Measurements from ENCODE around the gene OAF. TPM values are rescaled to one million over a fixed set of nuclear protein-coding genes. Genes with fewer than 3 reads are reported as not detected.

OAF gene
- total RNA-seq, 1 experiment from 2014 or later = 25.0 TPM

DNA sequence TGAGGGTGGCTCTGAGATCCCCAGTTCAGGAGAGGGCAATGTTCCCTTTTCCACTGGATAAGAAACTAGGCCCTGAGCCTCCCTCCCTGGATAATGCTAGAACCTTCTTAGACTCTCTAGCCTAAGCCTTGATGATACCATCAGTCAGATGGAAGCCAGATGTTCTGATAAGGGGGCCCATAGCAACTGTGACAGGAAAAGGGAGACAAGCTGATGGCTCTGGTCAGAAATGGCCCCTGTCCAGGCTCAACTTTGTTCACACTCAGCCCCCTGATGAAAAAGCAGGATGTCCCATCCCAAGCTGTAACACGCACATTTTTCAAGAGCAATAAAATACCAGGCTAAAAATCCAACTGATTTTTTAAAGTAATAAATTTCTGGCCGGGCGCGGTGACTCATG lies 7.2 kb upstream of the OAF start:
- DNase-seq (ENCODE audit: low spot score) = no peak

DNA sequence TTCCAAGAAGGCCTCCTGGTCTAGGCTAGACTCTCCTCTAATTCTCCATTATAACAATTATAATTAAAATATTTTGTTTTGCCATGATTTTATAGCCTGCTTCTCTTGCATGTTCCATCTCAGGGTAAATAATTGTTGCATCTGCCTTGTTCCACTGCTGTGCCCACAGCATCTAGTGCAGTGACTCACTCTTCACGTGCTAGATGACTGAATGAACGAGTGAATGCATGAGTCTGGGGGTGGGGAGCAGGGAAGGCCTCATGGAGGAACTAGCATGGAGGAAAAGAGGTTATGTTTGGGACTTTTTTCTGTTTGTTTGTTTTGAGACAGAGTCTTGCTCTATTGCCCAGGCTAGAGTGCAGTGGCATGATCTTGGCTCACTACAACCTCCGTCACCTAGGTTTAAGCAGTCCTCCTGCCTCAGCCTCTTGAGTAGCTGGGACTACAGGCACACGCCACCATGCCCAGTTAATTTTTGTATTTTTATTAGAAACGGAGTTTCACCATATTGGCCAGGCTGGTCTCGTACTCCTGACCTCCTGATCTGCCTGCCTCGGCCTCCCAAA lies 5.2 kb upstream of the OAF start:
- Histone ChIP-seq H3K4me3 (ENCODE audit: low read depth, low read length, poor library complexity, severe bottlenecking) (no peak overlapping the region), H3K27me3 (replicated peaks; ENCODE audit: insufficient read depth, low read depth, low read length, poor library complexity) (no peaks in the 10 kb centered on the region), H3K36me3 (ENCODE audit: insufficient read depth, low read length, poor library complexity, severe bottlenecking) (no peaks in the 10 kb centered on the region), H3K4me1 (ENCODE audit: insufficient read depth, low read length, poor library complexity, severe bottlenecking) (peaks cover 27% of the 10 kb centered on the region), H3K9me3 (ENCODE audit: low read depth, low read length, poor library complexity, severe bottlenecking) (no peaks in the 10 kb centered on the region), H3K27ac (ENCODE audit: low read depth, low read length, poor library complexity, severe bottlenecking) (no peak overlapping the region)
- TF ChIP-seq, protein P1, sequence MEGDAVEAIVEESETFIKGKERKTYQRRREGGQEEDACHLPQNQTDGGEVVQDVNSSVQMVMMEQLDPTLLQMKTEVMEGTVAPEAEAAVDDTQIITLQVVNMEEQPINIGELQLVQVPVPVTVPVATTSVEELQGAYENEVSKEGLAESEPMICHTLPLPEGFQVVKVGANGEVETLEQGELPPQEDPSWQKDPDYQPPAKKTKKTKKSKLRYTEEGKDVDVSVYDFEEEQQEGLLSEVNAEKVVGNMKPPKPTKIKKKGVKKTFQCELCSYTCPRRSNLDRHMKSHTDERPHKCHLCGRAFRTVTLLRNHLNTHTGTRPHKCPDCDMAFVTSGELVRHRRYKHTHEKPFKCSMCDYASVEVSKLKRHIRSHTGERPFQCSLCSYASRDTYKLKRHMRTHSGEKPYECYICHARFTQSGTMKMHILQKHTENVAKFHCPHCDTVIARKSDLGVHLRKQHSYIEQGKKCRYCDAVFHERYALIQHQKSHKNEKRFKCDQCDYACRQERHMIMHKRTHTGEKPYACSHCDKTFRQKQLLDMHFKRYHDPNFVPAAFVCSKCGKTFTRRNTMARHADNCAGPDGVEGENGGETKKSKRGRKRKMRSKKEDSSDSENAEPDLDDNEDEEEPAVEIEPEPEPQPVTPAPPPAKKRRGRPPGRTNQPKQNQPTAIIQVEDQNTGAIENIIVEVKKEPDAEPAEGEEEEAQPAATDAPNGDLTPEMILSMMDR (conservative IDR thresholded peaks at IDR 0.05; ENCODE audit: low read depth, low read length) = no peak
- no peak for TF ChIP-seq EZH2 (IDR thresholded peaks at IDR 0.05; ENCODE audit: borderline replicate concordance, low read depth, low read length, poor library complexity, severe bottlenecking)
- CTCF ChIA-PET = no interaction called here
- no peak for DNase-seq (ENCODE audit: low spot score)
- no TSS peak for BruUV-seq (replicated peaks)
- intact Hi-C loops (cut with micrococcal nuclease; ENCODE audit: unreplicated experiment) = no loop called here
- POLR2A ChIA-PET (ENCODE audit: low non-redundant PET) = no interaction called here

More for the DNA sequence above, 7.2 kb upstream of the OAF start:
- CTCF ChIA-PET = no interaction called here
- H3K27me3 ChIP-seq (replicated peaks; ENCODE audit: insufficient read depth, low read depth, low read length, poor library complexity) = no peaks in the 10 kb centered on the region
- H3K4me1 ChIP-seq (ENCODE audit: insufficient read depth, low read length, poor library complexity, severe bottlenecking) = peaks cover 13% of the 10 kb centered on the region
- intact Hi-C loops (cut with micrococcal nuclease; ENCODE audit: unreplicated experiment) = no loop called here
- no peak overlapping the region for H3K27ac ChIP-seq (ENCODE audit: low read depth, low read length, poor library complexity, severe bottlenecking)
- no peaks in the 10 kb centered on the region for H3K36me3 ChIP-seq (ENCODE audit: insufficient read depth, low read length, poor library complexity, severe bottlenecking)
- TF ChIP-seq EZH2 (IDR thresholded peaks at IDR 0.05; ENCODE audit: borderline replicate concordance, low read depth, low read length, poor library complexity, severe bottlenecking) = no peak
- TF ChIP-seq, protein P1 (conservative IDR thresholded peaks at IDR 0.05; ENCODE audit: low read depth, low read length) = no peak
- H3K4me3 ChIP-seq (ENCODE audit: low read depth, low read length, poor library complexity, severe bottlenecking) = no peak overlapping the region
- no peaks in the 10 kb centered on the region for H3K9me3 ChIP-seq (ENCODE audit: low read depth, low read length, poor library complexity, severe bottlenecking)
- BruUV-seq (replicated peaks) = no TSS peak
- POLR2A ChIA-PET (ENCODE audit: low non-redundant PET) = no interaction called here

DNA sequence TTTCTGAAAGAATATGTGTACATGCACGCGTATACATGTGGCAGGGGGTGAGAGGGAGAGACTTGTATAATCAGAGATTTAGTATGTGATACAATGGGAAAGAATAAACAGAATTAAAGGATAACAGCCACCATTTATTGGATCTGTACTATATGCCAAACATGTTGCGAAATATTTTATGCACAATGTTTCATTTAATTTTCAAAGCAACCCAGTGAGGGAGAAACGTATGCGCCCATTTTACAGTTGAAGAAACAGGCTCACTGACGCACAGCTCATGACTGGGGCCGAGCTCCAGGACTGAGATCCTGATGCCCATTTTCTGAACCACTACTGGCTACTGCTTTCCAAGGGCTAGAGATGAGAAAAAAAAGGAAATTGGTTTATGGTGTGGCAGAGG lies 3.3 kb upstream of the OAF start:
- BruUV-seq (replicated peaks) = no TSS peak
- no peak for DNase-seq (ENCODE audit: low spot score)
- Histone ChIP-seq H3K27ac (ENCODE audit: low read depth, low read length, poor library complexity, severe bottlenecking) (no peak overlapping the region), H3K36me3 (ENCODE audit: insufficient read depth, low read length, poor library complexity, severe bottlenecking) (no peaks in the 10 kb centered on the region), H3K4me3 (ENCODE audit: low read depth, low read length, poor library complexity, severe bottlenecking) (no peak overlapping the region), H3K27me3 (replicated peaks; ENCODE audit: insufficient read depth, low read depth, low read length, poor library complexity) (no peaks in the 10 kb centered on the region), H3K9me3 (ENCODE audit: low read depth, low read length, poor library complexity, severe bottlenecking) (no peaks in the 10 kb centered on the region), H3K4me1 (ENCODE audit: insufficient read depth, low read length, poor library complexity, severe bottlenecking) (peaks cover 30% of the 10 kb centered on the region)
- TF ChIP-seq EZH2 (IDR thresholded peaks at IDR 0.05; ENCODE audit: borderline replicate concordance, low read depth, low read length, poor library complexity, severe bottlenecking) = no peak
- TF ChIP-seq, protein P1 (conservative IDR thresholded peaks at IDR 0.05; ENCODE audit: low read depth, low read length) = no peak
- ChIA-PET CTCF (no interaction called here), POLR2A (ENCODE audit: low non-redundant PET) (no interaction called here)
- intact Hi-C loops (cut with micrococcal nuclease; ENCODE audit: unreplicated experiment) = no loop called here

Data from A673 (cell line).